H54 (cell line): ENCODE results near the gene EPN1.

ENCODE experiments used
- DNase-seq: peaks from one replicate; pipeline ENCODE4 v3.0.0; 2011; ENCODE audit warnings: low spot score, mixed read lengths; ENCODE audit not compliant: insufficient read length
- FAIRE-seq: peaks from 3 replicates; lab custom pipeline; 2011; peaks lifted over from hg19 to GRCh38; lab: Jason Lieb, UNC
- POLR2A ChIP-seq: IDR thresholded peaks from 2 replicates; pipeline ENCODE4 v1.6.1; 2011; ENCODE audit warnings: low read depth, mild to moderate bottlenecking, low read length

Gene EPN1

GRCh38 chr19:55674841-55675660 lies at the start of gene EPN1:
Gene EPN1, plus strand, starts transcription at chr19:55675226. Its CDS starts 3,402 bp downstream, at chr19:55678628.
- DNase-seq (peak; percentile 100), FAIRE-seq (no peak)
- TF ChIP-seq POLR2A = peak; percentile 71

DNA sequence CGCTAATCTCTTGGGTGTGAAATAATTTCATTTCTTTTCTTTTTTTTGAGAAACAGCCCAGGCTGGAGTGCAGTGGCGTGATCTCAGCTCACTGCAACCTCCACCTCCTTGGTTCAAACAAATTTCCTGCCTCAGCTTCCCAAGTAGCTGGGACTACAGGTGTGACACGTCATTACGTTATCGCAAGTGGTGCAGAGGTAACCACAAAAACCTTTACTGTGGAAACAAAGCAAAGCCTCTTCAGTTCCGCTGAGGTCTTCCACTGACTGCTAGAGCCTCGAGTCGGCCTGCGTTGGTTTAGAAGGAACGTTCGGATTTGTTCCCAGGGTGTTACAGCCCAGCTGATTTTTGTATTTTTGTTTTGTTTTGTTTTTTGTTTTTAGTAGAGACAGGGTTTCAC lies 48.7 kb upstream of the EPN1 start:
- no peak for TF ChIP-seq POLR2A
- DNase-seq (no peak), FAIRE-seq (no peak)

DNA sequence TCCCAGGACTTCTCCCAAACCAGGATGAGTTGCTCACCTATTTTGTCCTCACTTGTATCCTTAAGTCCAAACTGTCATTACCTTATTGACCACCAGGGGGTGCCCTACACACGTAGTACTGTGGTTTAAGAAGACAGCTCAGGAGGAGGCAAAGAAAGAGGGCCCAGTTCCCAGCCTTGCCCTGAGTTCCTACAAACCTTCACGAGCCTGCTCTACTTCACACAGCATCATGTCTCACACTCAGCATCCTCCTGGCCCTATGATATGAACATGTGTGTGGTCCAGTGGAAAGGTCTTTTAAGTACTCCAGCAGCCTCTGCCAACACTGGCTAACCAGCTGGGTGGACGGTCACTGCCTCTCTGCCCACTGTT lies 42.6 kb upstream of the EPN1 start:
- TF ChIP-seq POLR2A = no peak
- DNase-seq (peak; percentile 86), FAIRE-seq (no peak)

GRCh38 chr19:55633861-55634260 lies 41.2 kb upstream of the EPN1 start:
- TF ChIP-seq POLR2A = no peak
- DNase-seq = no peak
- no peak for FAIRE-seq

DNA sequence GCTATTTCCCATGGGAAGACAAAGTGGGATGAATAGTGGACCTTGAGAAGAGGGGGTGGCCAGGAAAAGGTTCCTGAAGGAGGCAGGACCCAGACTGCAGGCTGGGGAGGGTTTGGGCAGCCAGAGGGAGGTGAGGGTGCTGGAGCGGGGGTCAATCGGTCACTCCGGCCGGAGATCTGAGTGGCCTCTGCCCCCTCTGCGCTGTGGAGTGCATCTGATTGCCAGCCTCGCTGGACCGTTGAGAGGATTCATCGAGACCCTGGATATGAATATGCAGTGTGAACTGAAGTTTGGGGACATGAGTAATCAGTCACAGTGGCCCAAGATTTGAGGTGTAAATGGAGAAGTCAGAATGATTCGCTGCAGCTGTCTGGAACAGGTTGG lies 39.7 kb upstream of the EPN1 start:
- TF ChIP-seq POLR2A = no peak
- FAIRE-seq (no peak), DNase-seq (no peak)

DNA sequence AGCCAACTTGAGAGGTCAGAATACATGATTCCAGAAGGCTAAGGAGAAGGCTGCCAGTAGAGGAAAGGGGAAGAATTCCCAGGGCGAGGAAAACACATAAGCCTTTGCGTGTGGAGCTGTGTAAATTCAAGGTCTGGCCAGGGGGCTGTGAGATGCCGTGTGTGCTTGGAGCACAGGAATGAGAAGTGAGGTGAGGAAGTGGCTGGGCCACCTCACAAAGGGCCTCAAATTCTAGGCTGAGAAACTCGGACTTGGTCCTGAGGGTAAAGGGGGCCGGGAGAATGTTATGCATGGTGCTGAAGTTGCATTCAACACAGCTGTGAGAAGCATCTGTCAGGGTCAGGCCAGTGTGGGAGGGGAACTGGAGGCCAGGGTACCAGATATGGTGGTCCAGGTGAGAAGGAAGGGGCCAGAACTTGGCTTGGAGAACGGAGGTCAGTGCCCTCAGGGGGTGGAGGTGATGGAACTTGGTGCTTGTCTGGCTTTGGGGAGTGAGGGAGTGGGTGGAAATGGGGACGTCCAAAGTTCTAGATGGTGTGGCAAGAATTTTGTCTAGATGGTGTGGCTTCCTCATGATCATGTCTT lies 39.1 kb upstream of the EPN1 start:
- FAIRE-seq = no peak
- TF ChIP-seq POLR2A = no peak

DNA sequence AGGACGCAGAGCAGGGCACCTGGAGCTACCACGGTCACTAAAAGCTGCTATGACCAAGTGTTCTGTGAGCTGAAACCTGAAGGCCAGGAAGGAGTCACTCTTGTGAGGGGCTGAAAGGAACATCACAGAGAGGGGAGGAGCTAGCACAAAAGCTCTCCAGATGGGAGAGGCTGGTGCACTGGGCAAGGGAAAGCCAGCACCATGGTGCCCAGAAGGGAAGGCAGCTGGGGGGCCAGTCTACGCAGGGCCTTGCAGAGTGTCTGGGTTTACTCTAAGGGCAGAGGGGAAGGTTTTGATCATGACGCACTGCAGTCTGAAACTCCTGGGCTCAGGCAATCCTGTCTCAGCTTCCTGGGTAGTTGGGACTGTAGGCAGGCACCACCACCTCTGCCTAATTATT lies 38.3 kb upstream of the EPN1 start:
- FAIRE-seq = no peak
- TF ChIP-seq POLR2A = no peak
- DNase-seq = no peak

More for the DNA sequence above, 39.1 kb upstream of the EPN1 start:
- no peak for DNase-seq

- no peak for DNase-seq
- no peak for FAIRE-seq
- no peak for TF ChIP-seq POLR2A
Measured at GRCh38 chr19:55637534-55637933, 37.5 kb upstream of the EPN1 start.

GRCh38 chr19:55638864-55639359 lies 36.1 kb upstream of the EPN1 start:
- FAIRE-seq = no peak

GRCh38 chr19:55640043-55640576 lies 34.9 kb upstream of the EPN1 start:
- FAIRE-seq (no peak), DNase-seq (no peak)
- peak; percentile 35; the same call in 1 of the 2 replicates for TF ChIP-seq POLR2A

More at GRCh38 chr19:55638864-55639359, 36.1 kb upstream of the EPN1 start:
- no peak for TF ChIP-seq POLR2A
- DNase-seq = no peak

DNA sequence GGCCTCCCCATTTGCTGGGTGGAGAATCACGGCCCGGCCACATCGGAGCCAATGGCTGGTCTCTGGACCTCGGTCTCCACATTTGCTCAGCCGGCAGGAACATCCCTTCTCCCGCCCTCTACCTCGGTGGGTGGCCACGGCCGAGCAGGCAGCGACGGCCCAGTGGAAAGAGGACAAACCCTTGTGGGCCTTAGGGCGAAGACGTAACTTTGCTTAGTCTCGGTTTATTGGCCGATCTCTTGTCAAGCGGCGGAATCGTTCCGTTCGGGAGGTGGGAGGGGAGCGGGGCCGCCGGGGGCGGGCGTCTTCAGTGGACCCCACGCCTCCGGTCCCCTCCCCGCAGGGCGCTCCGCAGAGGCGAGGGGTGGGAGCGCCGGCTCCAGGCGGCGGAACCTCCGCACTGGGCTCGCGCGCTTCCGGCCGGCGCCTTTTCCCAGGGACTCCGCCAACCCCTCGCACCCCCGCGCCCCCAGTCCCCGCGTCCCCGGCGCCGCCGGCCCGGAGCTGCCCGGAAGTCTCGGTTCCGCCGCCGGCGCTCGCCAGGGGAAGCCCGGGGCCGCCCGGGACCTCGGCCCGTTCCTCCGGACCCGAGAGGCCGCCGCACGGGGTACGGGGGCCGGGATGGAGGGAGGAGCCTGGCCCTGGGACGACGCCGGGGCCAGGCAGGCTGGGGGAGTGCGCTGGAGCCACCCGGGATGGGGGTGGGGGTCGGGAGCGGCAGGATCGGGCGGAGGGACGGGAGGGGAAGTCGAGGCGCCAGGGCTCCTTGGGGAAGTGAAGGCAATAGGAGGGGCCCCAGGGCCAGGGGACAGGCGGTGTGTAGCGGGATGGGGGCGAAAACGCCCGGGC lies 34.2 kb upstream of the EPN1 start, which contains the start of gene ZNF580:
TSS of gene ZNF580 (plus strand) at position 426 of the 849 bp plus-strand sequence. CDS start 1,507 bp downstream, outside the sequence.
- peak; percentile 94 for DNase-seq

DNA sequence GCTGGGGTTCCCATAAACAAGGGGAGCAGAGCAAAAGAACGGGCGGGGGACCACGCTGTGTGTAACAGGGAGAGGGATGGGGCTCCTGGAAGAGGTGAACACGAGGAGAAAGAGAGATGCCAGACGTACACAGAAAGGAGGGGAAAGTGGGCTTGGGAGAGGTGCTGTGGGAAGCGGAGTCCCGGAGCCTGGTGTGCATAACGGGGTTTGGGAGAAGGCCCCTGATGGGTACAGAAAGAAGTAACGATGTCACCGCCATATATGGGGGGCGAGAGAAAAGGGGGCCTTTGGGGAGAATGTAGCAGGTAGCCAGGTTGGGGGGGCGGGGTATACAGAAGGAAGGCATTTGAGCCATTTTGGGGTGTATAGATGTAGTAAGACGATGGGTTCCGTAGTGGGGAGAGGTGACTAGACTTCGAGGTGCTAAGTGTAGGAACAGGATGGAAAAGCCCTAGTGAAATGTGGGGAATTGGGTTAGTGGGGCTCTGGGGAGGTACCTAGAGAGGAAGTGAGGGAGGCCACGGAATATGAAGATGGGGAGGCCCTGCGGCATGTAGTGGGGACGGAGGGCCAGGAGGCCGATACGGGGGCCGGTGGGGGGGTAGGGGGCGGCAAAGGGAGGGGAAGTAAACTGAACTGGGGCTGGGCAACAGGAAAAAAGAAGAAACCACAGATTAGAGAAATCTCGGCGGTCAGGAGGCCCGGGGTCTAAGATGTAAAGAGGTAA lies 33.4 kb upstream of the EPN1 start:
- FAIRE-seq (no peak), DNase-seq (peak; percentile 95)

More for the DNA sequence above, 34.2 kb upstream of the EPN1 start, which contains the start of gene ZNF580:
- FAIRE-seq = no peak
- TF ChIP-seq POLR2A = peak; percentile 42; the same call in 1 of the 2 replicates

More for the DNA sequence above, 33.4 kb upstream of the EPN1 start:
- peak; percentile 7; the same call in 1 of the 2 replicates for TF ChIP-seq POLR2A
